ENCODE measurements around the gene PIK3C2G.

Gene PIK3C2G

DNA sequence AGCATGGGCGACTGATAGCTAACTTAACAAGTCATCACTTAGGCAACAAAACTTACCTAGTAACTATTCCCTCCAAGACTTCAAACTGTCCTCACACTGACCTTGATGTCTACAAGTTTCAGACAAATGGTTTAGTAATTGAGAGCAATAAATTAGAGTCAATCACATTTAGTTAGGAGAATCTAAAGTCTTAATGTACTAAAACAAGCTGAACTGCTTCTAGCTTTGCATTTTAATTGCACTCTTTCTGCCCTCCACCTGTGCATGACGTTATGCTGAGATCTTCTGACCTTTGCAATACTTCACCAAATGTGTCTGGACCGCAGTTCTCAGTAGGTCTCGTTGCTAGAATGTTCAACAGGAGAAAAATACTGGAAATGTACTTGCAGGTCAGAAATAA lies 158.0 kb downstream of the PIK3C2G start:
- DNase-seq (ENCODE audit: low read depth in 2 of 2): no peak

DNA sequence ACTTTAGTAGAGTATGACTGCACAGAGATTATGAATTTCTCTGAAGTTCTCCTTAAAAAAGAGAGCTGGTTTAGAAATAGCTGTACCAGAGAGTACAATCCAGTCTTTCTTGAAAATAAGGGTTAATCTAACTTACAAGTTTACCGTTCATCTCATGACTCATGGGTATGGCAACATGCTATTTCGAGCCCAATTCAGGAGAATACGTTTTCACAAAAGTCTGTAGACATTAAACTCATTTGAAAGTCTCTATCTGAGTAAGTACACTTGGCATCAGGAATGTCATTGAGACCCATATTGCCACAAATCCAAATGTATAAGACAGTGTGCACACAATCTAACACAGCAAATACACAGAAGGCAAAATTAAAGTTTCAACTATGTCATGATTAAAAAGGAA lies 160.5 kb downstream of the PIK3C2G start:
- DNase-seq (ENCODE audit: low read depth in 2 of 2): no peak

DNA sequence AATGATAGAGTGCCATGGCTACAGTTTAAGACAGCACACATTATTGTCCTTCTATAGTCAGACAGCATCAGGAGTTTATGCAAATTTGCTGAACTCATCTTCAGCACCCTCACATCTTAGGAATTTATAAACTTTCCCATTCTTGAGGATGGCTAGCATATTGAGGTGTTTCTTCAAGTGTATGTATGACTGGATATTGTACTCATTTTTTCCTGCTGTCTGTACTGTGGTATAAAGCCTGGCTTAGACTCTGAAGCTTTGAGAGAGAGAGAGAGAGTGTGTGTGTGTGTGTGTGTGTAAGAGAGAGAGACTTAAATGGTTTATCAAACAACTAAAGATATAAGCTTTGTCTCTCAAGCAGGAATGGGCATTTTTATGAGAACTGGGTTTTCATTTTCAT lies 161.6 kb downstream of the PIK3C2G start:
- DNase-seq (ENCODE audit: low read depth in 2 of 2): no peak

DNA sequence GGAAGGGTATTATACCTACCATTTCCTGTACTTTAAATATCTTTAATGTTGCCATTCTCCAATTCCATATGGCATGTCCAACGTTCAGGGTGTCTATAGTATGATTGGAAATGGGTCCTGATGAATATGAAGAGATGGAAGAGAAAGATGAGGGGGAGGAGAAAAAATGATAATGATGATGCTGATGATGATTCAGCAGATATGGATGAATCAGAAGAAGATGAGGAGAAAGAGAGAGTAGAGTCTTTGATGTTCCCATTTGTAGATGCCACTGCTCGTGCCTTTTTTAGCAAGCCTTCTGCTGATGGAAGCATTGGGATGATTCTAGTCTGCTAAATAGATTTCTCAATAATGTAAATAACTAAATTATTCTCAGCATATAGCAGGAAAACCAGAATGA lies 163.5 kb downstream of the PIK3C2G start:
- no peak for DNase-seq (ENCODE audit: low read depth in 2 of 2)

- DNase-seq (ENCODE audit: low read depth in 2 of 2): no peak
Measured at GRCh38 chr12:18427520-18427919, 166.2 kb downstream of the PIK3C2G start.

GRCh38 chr12:18428416-18428815 lies 167.1 kb downstream of the PIK3C2G start:
- DNase-seq (ENCODE audit: low read depth in 2 of 2): no peak

DNA sequence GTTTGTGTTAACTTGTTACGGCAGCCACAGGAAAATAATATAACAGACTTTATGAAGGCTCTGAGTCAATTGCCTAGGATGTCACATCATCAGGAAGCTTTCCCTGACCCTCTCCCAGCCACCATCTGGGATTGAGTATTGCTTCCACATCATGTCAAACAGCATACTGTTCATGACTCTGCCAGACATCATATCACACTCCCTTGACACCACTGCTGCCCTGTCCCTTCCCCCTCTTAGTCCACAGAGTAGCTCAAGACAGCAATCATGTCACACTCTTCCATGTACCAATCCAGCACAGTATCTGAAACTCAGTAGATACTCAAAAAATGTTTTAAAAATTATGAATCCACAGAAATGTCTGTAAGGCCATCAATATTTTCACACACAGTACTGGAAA lies 168.0 kb downstream of the PIK3C2G start:
- no peak for DNase-seq (ENCODE audit: low read depth in 2 of 2)

- DNase-seq (ENCODE audit: low read depth in 2 of 2): no peak
Measured at GRCh38 chr12:18430425-18431048, 169.2 kb downstream of the PIK3C2G start.

DNA sequence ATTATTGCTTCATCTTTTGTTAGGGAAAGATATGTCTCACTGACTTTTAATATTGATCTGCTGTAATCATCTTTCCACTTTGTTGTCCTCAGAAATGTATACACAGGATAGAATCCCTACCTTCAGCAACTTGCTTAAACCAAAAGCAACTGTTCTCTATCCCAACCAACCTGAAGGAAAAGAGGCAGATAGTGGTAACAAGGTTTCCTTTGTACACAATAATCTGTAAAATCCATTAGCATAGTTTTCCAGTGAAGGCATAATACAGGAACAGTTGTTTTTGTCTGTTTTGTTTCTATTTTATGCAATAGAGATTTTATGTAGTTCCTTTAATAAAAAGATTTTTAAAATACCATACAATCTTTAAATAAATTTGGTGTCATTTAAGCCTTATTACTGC lies 170.5 kb downstream of the PIK3C2G start:
- DNase-seq (ENCODE audit: low read depth in 2 of 2): no peak

- no peak for DNase-seq (ENCODE audit: low read depth in 2 of 2)
Measured at GRCh38 chr12:18432206-18432605, 170.9 kb downstream of the PIK3C2G start.

- DNase-seq (ENCODE audit: low read depth in 2 of 2): no peak
Measured at GRCh38 chr12:18436170-18436569, 174.9 kb downstream of the PIK3C2G start.

DNA sequence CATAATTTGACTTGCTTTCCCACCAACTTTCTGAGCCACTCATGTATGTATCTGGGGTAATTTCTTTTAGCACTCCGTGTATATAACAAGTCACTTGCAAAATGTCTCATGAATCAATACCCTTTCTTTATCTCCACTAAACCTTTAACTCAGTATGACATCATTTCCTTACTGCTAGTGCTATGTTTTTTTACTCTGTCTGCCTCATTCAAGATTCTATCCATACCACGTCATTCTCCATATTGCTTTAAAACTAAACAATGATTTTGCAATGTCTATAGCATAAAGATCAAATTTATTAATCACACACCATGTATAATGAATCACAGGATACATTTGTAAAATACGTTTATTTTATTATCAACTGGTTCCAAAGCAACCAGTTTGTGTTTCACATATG lies 178.2 kb downstream of the PIK3C2G start:
- DNase-seq (ENCODE audit: low read depth in 2 of 2): no peak

- no peak for DNase-seq (ENCODE audit: low read depth in 2 of 2)
Measured at GRCh38 chr12:18443768-18444437, 182.6 kb downstream of the PIK3C2G start.

- DNase-seq (ENCODE audit: low read depth in 2 of 2): no peak
Measured at GRCh38 chr12:18446061-18446644, 184.8 kb downstream of the PIK3C2G start.

DNA sequence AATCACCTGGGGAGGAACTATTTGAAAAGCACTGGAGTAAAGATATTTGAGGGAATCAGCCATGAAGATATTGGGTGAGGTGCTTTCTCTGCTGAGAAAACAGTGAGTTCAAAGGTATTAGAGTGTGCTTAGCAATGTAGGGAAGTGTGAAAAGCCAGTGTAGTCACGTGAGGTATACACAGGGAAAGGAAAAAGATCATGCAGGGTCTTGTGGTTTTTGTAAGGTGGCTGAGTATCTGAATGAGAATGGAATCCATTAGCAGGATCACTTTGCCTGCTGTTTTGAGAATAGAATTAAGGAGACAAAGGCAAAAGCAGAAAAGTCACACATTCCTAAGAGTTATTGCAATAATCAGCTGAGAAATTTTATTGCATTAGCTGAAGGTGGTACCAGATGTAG lies 193.0 kb downstream of the PIK3C2G start:
- no peak for DNase-seq (ENCODE audit: low read depth in 2 of 2)

- no peak for DNase-seq (ENCODE audit: low read depth in 2 of 2)
Measured at GRCh38 chr12:18456344-18456743, 195.0 kb downstream of the PIK3C2G start.

- DNase-seq (ENCODE audit: low read depth in 2 of 2): no peak
Measured at GRCh38 chr12:18457362-18457761, 196.0 kb downstream of the PIK3C2G start.

DNA sequence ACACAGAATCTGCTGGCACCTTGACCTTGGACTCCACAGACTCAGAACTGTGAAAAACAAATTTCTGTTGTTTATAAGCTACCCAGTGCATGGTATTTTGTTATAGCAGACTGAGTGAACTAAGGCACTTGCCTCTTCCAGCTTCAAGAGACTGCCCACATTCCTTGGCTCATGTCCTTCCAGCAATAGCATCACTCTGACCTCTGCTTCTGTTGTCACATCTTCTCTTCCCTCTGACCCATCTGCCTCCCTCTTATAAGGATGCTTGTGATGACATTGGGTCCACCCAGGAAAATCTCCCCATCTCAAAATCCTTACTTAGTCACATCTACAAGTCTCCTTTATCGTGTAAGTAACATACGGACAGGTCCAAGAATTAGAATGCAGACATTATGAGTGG lies 200.4 kb downstream of the PIK3C2G start:
- DNase-seq (ENCODE audit: low read depth in 2 of 2): no peak

GRCh38 chr12:18462442-18462841 lies 201.1 kb downstream of the PIK3C2G start:
- DNase-seq (ENCODE audit: low read depth in 2 of 2): no peak

- DNase-seq (ENCODE audit: low read depth in 2 of 2): no peak
Measured at GRCh38 chr12:18467620-18468245, 206.4 kb downstream of the PIK3C2G start.

- DNase-seq (ENCODE audit: low read depth in 2 of 2): no peak
Measured at GRCh38 chr12:18468246-18469075, 207.1 kb downstream of the PIK3C2G start.

- no peak for DNase-seq (ENCODE audit: low read depth in 2 of 2)
Measured at GRCh38 chr12:18470251-18470650, 208.9 kb downstream of the PIK3C2G start.
